GM12878 (cell line): Measurements from ENCODE around the gene TYROBP. TPM values are rescaled to one million over a fixed set of nuclear protein-coding genes. Genes with fewer than 3 reads are reported as not detected.

Source experiments
- ATF3 ChIP-seq: IDR thresholded peaks from 2 replicates; pipeline ENCODE4 v1.6.1; 2011; ENCODE audit warnings: low read depth, mild to moderate bottlenecking, low read length, moderate library complexity, borderline replicate concordance; ENCODE audit errors: extremely low read depth
- BCL11A ChIP-seq: IDR thresholded peaks from 2 replicates; pipeline ENCODE4 v1.6.1; 2011; ENCODE audit warnings: low read depth, low read length
- BCLAF1 ChIP-seq: fragments of 450-650 bp; IDR thresholded peaks from 2 replicates; pipeline ENCODE4 v1.6.1; 2017; ENCODE audit warnings: antibody characterized with exemption, mild to moderate bottlenecking, moderate library complexity
- BHLHE40 ChIP-seq, 2 experiments: fragments of 450-650 bp in 1 of 2; IDR thresholded peaks; 2 replicates each; pipeline ENCODE4 v1.6.1; 2011 to 2017; ENCODE audit warnings: low read depth in 2 of 2, borderline replicate concordance in 1 of 2, improper control_type of control experiment in 1 of 2, low read length in 1 of 2, mild to moderate bottlenecking in 1 of 2
- GABPA ChIP-seq: IDR thresholded peaks from 2 replicates; pipeline ENCODE4 v1.6.1; 2014; ENCODE audit warnings: antibody characterized with exemption, low read depth, mild to moderate bottlenecking, inconsistent platforms
- HDGF ChIP-seq: fragments of 450-650 bp; IDR thresholded peaks from 2 replicates; pipeline ENCODE4 v1.6.1; 2016; ENCODE audit warnings: antibody characterized with exemption
- KAT2A ChIP-seq: conservative IDR thresholded peaks from 2 replicates; pipeline ENCODE4 v1.6.1; 2011; ENCODE audit warnings: low read depth, low read length; ENCODE audit not compliant: control insufficient read depth
- KDM1A ChIP-seq: fragments of 200-600 bp; sonication (generic); IDR thresholded peaks from 2 replicates; pipeline ENCODE4 v1.6.1; 2016; ENCODE audit warnings: borderline replicate concordance
- MEF2B ChIP-seq: fragments of 450-650 bp; IDR thresholded peaks from 2 replicates; pipeline ENCODE4 v1.6.1; 2018; ENCODE audit warnings: mild to moderate bottlenecking, moderate library complexity; ENCODE audit not compliant: partially characterized antibody, poor library complexity, severe bottlenecking
- MXI1 ChIP-seq: fragments of 150-350 bp; IDR thresholded peaks from 2 replicates; pipeline ENCODE4 v1.6.1; 2011; ENCODE audit warnings: low read depth, mild to moderate bottlenecking, inconsistent platforms, low read length, improper control_type of control experiment
- MYB ChIP-seq: fragments of 150-350 bp; IDR thresholded peaks from 2 replicates; pipeline ENCODE4 v1.6.1; 2014; ENCODE audit warnings: mild to moderate bottlenecking, low read depth, low read length, borderline replicate concordance
- PAX8 ChIP-seq: fragments of 450-650 bp; IDR thresholded peaks from 2 replicates; pipeline ENCODE4 v1.6.1; 2017; ENCODE audit warnings: mild to moderate bottlenecking, moderate library complexity
- REST ChIP-seq: IDR thresholded peaks from 2 replicates; pipeline ENCODE4 v1.6.1; 2012; ENCODE audit warnings: mild to moderate bottlenecking, low read depth, low read length
- STAT1 ChIP-seq: fragments of 450-650 bp; conservative IDR thresholded peaks from 2 replicates; pipeline ENCODE4 v1.6.1; 2014; ENCODE audit warnings: antibody characterized with exemption, mild to moderate bottlenecking
- TAF1 ChIP-seq: IDR thresholded peaks from 2 replicates; pipeline ENCODE4 v1.6.1; 2011; ENCODE audit warnings: mild to moderate bottlenecking, low read depth, low read length, borderline replicate concordance
- USF1 ChIP-seq: IDR thresholded peaks from 2 replicates; pipeline ENCODE4 v1.6.1; 2011; ENCODE audit warnings: borderline replicate concordance, low read depth, mild to moderate bottlenecking, moderate library complexity, mixed read lengths, low read length; ENCODE audit not compliant: insufficient read depth; ENCODE audit errors: extremely low read length
- ZBTB4 ChIP-seq: fragments of 450-650 bp; formaldehyde crosslinking; IDR thresholded peaks from 2 replicates; pipeline ENCODE4 v1.4.0; 2022; ENCODE audit warnings: mild to moderate bottlenecking, moderate library complexity
- ZZZ3 ChIP-seq: IDR thresholded peaks from 2 replicates; pipeline ENCODE4 v1.6.1; 2011; ENCODE audit warnings: low read depth; ENCODE audit not compliant: control insufficient read depth, insufficient read length
- polyA plus RNA-seq, 11 experiments: library from polyadenylated mRNA; depleted of rRNA in 4 of 11; unstranded in 6 of 11; stranded (reverse) in 5 of 11; fragments of >200 nt; fragmentation: Nextera tagmentation in 4 of 11; fragmentation: Illumina TruSeq in 1 of 11; extraction: Ambion mirVana in 4 of 11; extraction: Trizol in 1 of 11; gene quantifications; 1 replicate in 1 of 11; 2 replicates in 10 of 11; pipeline versions ENCODE4 v1.2.1 to v1.2.3, GENCODE V29; 2011 to 2016; ENCODE audit warnings: inconsistent platforms in 2 of 11, missing spikeins in 2 of 11, low read depth in 1 of 11
- total RNA-seq, 4 experiments: library from RNA; depleted of rRNA in 3 of 4; stranded (reverse); fragments of >200 nt in 3 of 4; fragmentation: Illumina TruSeq in 1 of 4; extraction: Trizol in 1 of 4; gene quantifications; 2 replicates each; pipeline versions ENCODE4 v1.2.1 to v1.2.3, GENCODE V29; 2013 to 2021

The TYROBP gene
- total and polyA plus RNA-seq, 10 of the 15 experiments (the other 5 are each of a cell fraction or from before 2014, with no cell fraction given): 0.33 to 2.4 (median 0.58) TPM; not detected in 2

- TF ChIP-seq BCL11A (peak; percentile 12; the same call in 1 of the 2 replicates), KDM1A (no peak), ZZZ3 (no peak), HDGF (peak; percentile 98), USF1 (peak; percentile 76), REST (no peak), TAF1 (peak; percentile 94), BHLHE40 (IDR thresholded peaks at IDR 0.05; ENCODE audit: borderline replicate concordance in 1 of 2, low read depth in 2 of 2, low read length in 1 of 2) (peak; percentile 52 to 70; a peak in 3 of 4 replicates), MEF2B (no peak), MXI1 (peak; percentile 94), KAT2A (no peak), PAX8 (no peak), GABPA (no peak), MYB (no peak), STAT1 (no peak), ATF3 (peak; percentile 27; the same call in 1 of the 2 replicates), BCLAF1 (no peak), ZBTB4 (CRISPR knock-in tag) (no peak)
Observed at GRCh38 chr19:35931161-35931873, 23.2 kb upstream of the TYROBP start (continued).
